Right ventricle myocardium inferior (tissue), 1 donor: ENCODE results near the gene RGL3. TPM values are rescaled to one million over a fixed set of nuclear protein-coding genes. Genes with fewer than 3 reads are reported as not detected.

ENCODE experiments used
- ATAC-seq: fragments of 200-7000 bp; cut with Tn5 transposase; one replicate; pipeline ENCODE4 v1.9.1; 2020; ENCODE audit warnings: mild to moderate bottlenecking, moderate library complexity
- DNase-seq: peaks from one replicate; pipeline ENCODE4 v3.0.0; 2021; ENCODE audit errors: missing footprints
- intact Hi-C: fragments of 100-400 bp; cut with DNase I; formaldehyde crosslinking; loops from one replicate; pipeline ENCODE4 v1.11.0; 2022
- total RNA-seq: library from RNA; stranded (reverse); fragmentation: NEBNext Ultra II Directional; extraction: Animal tissue kit (Norgen Biotek cat#: 25700); gene quantifications from one replicate; pipeline ENCODE4 v1.2.1, GENCODE V29; 2021
- donor health status: DM: no; HTN: yes; CAD: no; lungs with severe emphysema.

The RGL3 gene
- total RNA-seq, 1 donor from 2014 or later = 10.5 TPM

- intact Hi-C loops = loop anchor here (2.0 to 5.0 kb wide), 3 partner anchors 29 to 72 kb away; partner anchors contain the start of genes CCDC159, ODAD3, PRKCSH and TMEM205
- DNase-seq (no peak), ATAC-seq (no peak)
Measured at GRCh38 chr19:11375143-11375948, 43.8 kb downstream of the RGL3 start.

GRCh38 chr19:11374433-11375142 is 44.5 kb downstream of the RGL3 start, which contains the start of gene SWSAP1:
Gene SWSAP1 (plus strand): TSS chr19:11374666. CDS start chr19:11374681, 15 bp downstream.
- intact Hi-C loops = loop anchor here (2.0 to 5.0 kb wide), 4 partner anchors 28 to 128 kb away; partner anchors contain the start of genes CCDC159, ODAD3, PRKCSH and TMEM205
- DNase-seq (peak; percentile 99), ATAC-seq (peak; percentile 97)

GRCh38 chr19:11373885-11374432 is 45.2 kb downstream of the RGL3 start:
- intact Hi-C loops = loop anchor here (2.0 to 5.0 kb wide), 3 partner anchors 27 to 128 kb away; partner anchors contain the start of genes CCDC159, ODAD3, PRKCSH and TMEM205

GRCh38 chr19:11373166-11373884 is 45.8 kb downstream of the RGL3 start:
- DNase-seq = no peak
- intact Hi-C loops = loop anchor here (5.0 kb wide), 1 partner anchor 129 kb away; no protein-coding TSS in a partner anchor
- ATAC-seq = no peak

More at GRCh38 chr19:11373885-11374432, 45.2 kb downstream of the RGL3 start:
- ATAC-seq (no peak), DNase-seq (no peak)

- intact Hi-C loops = loop anchor here (5.0 kb wide), 1 partner anchor 132 kb away; no protein-coding TSS in a partner anchor
- no peak for DNase-seq
- no peak for ATAC-seq
Measured at GRCh38 chr19:11370744-11371143, 48.4 kb downstream of the RGL3 start.

DNA sequence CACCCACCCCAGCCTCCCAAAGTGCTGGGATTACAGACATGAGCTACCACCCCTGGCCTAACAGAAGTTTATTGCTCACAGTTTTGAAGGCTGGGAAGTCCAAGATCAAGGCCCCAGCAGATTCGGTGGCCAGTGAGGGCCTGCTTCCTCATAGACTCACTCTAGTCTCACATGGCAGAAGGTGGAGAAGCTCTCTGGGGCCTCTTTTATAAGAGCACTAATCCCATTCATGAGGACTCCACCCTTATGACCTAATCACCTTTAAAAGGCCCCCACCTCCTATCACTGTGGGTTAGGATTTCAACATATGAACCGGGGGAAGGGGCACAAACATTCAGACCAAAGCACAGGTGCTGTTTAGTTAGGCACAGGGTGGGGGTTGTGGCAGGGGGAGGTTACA is 51.6 kb downstream of the RGL3 start:
- intact Hi-C loops = no loop called here
- no peak for ATAC-seq
- DNase-seq = no peak

- intact Hi-C loops = no loop called here
Measured at GRCh38 chr19:11365557-11366117, 53.5 kb downstream of the RGL3 start.

GRCh38 chr19:11364935-11365334 is 54.2 kb downstream of the RGL3 start:
- intact Hi-C loops = no loop called here
- DNase-seq (no peak), ATAC-seq (no peak)

More at GRCh38 chr19:11365557-11366117, 53.5 kb downstream of the RGL3 start:
- ATAC-seq (no peak), DNase-seq (no peak)

DNA sequence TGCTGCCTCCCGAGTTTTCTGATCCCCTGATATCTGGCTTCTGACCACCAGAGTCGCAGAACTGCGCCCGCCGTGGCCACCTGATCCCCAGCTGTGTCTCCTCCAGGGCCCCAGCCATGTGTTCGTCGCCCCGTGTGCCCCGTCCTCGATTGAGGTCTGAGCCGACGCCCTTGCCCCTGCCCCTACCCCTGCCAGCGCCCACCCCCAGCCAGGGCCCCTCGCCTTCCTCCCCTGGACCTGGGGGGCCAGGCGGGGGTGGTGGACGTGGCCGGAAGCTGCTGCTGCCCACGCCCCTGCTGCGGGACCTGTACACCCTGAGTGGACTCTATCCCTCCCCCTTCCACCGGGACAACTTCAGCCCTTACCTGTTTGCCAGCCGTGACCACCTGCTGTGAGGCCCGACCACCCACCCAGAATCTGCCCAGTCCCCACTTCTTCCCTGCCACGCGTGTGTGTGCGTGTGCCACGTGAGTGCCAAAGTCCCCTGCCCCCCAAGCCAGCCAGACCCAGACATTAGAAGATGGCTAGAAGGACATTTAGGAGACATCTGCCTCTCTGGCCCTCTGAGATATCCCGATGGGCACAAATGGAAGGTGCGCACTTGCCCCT is 54.7 kb downstream of the RGL3 start:
- no peak for DNase-seq
- ATAC-seq = no peak
- intact Hi-C loops = no loop called here

DNA sequence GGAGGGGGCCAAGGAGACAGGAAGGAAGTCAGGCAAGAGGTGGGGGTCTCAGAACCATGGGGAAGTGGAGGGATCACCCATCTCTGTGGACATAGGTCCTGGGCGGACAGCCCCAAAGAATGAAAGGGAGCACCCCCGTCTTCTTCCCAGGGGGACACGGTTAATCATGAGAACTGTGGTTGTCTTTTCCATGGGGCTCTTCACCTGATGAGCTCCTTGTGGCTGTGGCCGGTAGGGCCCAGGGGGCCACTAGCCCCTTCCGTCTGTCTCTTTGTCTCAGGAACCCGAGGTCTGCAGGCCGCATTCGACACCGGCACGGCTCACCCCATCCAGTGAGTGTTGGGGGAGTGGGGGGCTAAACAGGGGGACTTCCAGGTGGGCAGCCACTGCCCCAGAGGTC is 55.2 kb downstream of the RGL3 start:
- intact Hi-C loops = no loop called here
- ATAC-seq = no peak
- DNase-seq = no peak

GRCh38 chr19:11361771-11362731 is 57.1 kb downstream of the RGL3 start:
- ATAC-seq = no peak
- intact Hi-C loops = no loop called here
- DNase-seq = no peak

DNA sequence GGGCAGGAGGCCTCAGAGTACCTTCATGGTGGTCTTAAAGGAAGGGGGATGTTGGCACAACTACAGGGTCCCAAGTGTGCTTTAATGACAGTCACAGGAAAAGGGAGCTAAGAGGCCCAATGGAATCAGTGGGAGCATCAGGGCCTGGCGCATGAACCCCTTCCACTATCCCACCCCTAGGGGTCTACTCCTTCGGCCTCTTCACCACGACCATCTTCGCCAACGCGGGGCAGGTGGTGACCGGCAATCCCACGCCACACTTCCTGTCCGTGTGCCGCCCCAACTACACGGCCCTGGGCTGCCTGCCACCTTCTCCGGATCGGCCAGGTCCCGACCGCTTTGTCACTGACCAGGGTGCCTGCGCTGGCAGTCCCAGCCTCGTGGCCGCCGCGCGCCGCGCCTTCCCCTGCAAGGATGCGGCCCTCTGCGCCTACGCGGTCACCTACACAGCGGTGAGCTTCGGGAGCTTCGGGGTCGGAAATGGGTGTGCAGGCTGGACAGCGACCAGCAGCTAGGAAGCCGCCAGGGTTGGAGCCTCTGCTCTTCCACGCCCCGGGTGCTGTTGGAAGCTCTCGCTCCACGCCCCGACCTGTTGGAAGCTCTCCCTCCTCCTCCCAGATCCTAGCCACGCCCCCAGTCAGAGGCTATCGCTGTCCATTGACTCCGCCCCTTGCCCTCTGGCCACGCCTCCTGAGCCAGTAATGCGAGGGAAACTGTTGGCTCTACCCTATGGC is 57.9 kb downstream of the RGL3 start:
- DNase-seq (peak; percentile 68), ATAC-seq (no peak)

GRCh38 chr19:11359421-11359820 is 59.7 kb downstream of the RGL3 start:
- no peak for DNase-seq
- no peak for ATAC-seq
- intact Hi-C loops = no loop called here

More for the DNA sequence above, 57.9 kb downstream of the RGL3 start:
- intact Hi-C loops = no loop called here

- intact Hi-C loops = no loop called here
- ATAC-seq = no peak
- no peak for DNase-seq
Measured at GRCh38 chr19:11356676-11357550, 62.2 kb downstream of the RGL3 start.

GRCh38 chr19:11356074-11356397 is 63.1 kb downstream of the RGL3 start:
- intact Hi-C loops = no loop called here
- DNase-seq (no peak), ATAC-seq (no peak)
